GM10248 (cell line): Measurements from ENCODE around the gene DOC2A.

Experiments
- CTCF ChIA-PET: fragments of 300-600 bp; sonication (Branson Sonifier 250); formaldehyde crosslinking; extraction: SDS; loops from one replicate; lab custom pipeline; 2021; ENCODE audit warnings: antibody characterized with exemption; lab: Yijun Ruan, JAX
- POLR2A ChIA-PET: fragments of 350-650 bp; sonication (Branson Sonifier 250); formaldehyde crosslinking; extraction: SDS; loops from one replicate; lab custom pipeline; 2020; ENCODE audit warnings: antibody characterized with exemption; lab: Yijun Ruan, JAX
- DNase-seq: peaks from one replicate; pipeline ENCODE4 v3.0.0; 2012; ENCODE audit errors: extremely low spot score
- TF ChIP-seq, protein P1 (sequence below): IDR thresholded peaks from 2 replicates; pipeline ENCODE4 v1.5.1; 2012; ENCODE audit warnings: mild to moderate bottlenecking, low read depth; ENCODE audit errors: extremely low read depth, missing control alignments, control extremely low read depth

DOC2A gene

GRCh38 chr16:29995324-29995910 is 15.4 kb downstream of the DOC2A start, which contains the start of gene HIRIP3:
TSS of gene HIRIP3 (minus strand) at chr16:29995617. CDS start at chr16:29995605, 12 bp downstream.
- POLR2A ChIA-PET = interaction anchor here (1.1 kb wide), 1 partner anchor 22 kb away, joined by 3 read pairs; the partner anchor contains the start of gene TAOK2

GRCh38 chr16:29994600-29995323 is 16.1 kb downstream of the DOC2A start:
- peak; percentile 80 for DNase-seq
- CTCF ChIA-PET = interaction anchor here (0.9 to 2.2 kb wide), 6 partner anchors 8 to 210 kb away, joined by 3 to 8 read pairs (median 4); partner anchors contain the start of genes KIF22 and TAOK2
- POLR2A ChIA-PET = interaction anchor here (1.1 kb wide), 1 partner anchor 21 kb away, joined by 3 read pairs; the partner anchor contains the start of gene TAOK2
- TF ChIP-seq, protein P1, sequence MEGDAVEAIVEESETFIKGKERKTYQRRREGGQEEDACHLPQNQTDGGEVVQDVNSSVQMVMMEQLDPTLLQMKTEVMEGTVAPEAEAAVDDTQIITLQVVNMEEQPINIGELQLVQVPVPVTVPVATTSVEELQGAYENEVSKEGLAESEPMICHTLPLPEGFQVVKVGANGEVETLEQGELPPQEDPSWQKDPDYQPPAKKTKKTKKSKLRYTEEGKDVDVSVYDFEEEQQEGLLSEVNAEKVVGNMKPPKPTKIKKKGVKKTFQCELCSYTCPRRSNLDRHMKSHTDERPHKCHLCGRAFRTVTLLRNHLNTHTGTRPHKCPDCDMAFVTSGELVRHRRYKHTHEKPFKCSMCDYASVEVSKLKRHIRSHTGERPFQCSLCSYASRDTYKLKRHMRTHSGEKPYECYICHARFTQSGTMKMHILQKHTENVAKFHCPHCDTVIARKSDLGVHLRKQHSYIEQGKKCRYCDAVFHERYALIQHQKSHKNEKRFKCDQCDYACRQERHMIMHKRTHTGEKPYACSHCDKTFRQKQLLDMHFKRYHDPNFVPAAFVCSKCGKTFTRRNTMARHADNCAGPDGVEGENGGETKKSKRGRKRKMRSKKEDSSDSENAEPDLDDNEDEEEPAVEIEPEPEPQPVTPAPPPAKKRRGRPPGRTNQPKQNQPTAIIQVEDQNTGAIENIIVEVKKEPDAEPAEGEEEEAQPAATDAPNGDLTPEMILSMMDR = no peak

More at GRCh38 chr16:29995324-29995910, 15.4 kb downstream of the DOC2A start, which contains the start of gene HIRIP3:
- CTCF ChIA-PET = interaction anchor here (1.1 to 2.2 kb wide), 3 partner anchors 9 to 205 kb away, joined by 4 to 8 read pairs (median 4); partner anchors contain the start of genes KCTD13 and KIF22
- DNase-seq = peak; percentile 91
- TF ChIP-seq, protein P1 = no peak

GRCh38 chr16:29993903-29994599 is 16.8 kb downstream of the DOC2A start:
- ChIA-PET POLR2A (interaction anchor here (1.0 kb wide), 1 partner anchor 19 kb away, joined by 4 read pairs; no protein-coding TSS in a partner anchor), CTCF (interaction anchor here (0.9 to 2.0 kb wide), 7 partner anchors 8 to 209 kb away, joined by 3 to 8 read pairs (median 4); partner anchors contain the start of genes TAOK2 and TLCD3B)
- DNase-seq = no peak
- TF ChIP-seq, protein P1 = no peak

DNA sequence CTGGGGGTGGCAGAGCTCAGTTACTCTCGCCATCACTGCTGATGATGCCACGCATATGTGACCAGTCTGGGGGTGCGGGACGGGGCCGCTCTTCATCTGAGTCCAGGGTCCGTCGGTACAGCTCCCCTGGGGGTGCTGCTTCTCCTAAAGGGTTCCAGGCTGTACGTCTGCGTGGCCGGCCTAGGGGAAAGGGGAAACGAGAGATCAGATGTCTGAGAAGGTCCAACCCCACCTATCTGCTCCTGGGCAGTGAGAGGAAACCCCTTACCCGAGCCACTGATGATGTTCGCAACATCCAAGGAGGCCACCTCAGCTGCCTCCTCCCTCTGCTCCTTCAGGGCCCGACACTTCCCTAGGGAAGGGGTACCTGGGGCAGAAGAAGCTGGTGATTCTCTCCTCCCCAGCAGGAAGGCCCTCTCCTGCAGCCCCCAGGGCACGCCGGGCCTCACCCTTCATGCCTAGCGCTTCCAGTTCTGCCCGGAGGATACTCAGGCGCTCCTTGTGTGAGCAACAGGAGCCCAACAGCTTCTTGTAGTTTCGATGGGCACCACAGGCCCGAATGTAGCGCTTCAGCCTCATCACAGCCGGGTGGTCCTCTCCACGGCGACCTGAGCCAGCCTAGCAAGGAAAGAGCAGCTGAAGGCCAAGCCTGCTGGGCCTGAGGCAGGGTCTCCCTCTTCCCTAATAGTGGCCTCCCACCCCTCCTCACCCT is 17.5 kb downstream of the DOC2A start:
- TF ChIP-seq, protein P1 = no peak
- POLR2A ChIA-PET = interaction anchor here (1.0 kb wide), 1 partner anchor 18 kb away, joined by 4 read pairs; no protein-coding TSS in a partner anchor
- CTCF ChIA-PET = interaction anchor here (1.0 to 2.0 kb wide), 5 partner anchors 20 to 208 kb away, joined by 3 to 8 read pairs (median 4); partner anchors contain the start of genes TAOK2 and TLCD3B
- no peak for DNase-seq

GRCh38 chr16:29992344-29992967 is 18.4 kb downstream of the DOC2A start:
- no peak for DNase-seq
- TF ChIP-seq, protein P1 = no peak
- ChIA-PET POLR2A (no interaction called here), CTCF (interaction anchor here (1.5 to 2.0 kb wide), 2 partner anchors 19 to 176 kb away, joined by 3 to 8 read pairs; partner anchors contain the start of gene TAOK2)
